Measurements from ENCODE around the gene NFIC.

NFIC gene

GRCh38 chr19:3471954-3472655, 105.7 kb downstream of the NFIC start:
- no peak for DNase-seq

GRCh38 chr19:3474010-3474409, 107.6 kb downstream of the NFIC start:
- no peak for DNase-seq

DNA sequence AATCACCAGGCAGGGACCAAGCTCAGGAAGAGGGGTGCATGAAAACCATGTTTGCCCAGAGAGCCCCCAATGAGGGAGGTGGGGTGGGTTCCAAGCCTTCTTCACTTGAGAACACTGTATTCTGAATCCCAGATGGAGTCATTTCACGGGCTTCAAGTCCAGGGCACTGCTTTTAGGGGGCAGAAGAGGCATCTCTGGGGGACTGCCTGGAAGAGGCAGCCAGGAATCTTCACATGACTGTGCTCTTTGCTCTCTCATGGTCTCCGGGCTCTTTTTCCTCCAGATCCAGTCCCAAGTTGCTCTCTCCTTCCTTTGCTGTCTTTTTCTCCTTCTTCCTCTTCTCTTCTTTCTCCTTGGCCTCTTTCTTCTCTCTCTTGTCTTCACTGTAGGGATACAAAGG, 108.2 kb downstream of the NFIC start:
- DNase-seq: no peak

DNA sequence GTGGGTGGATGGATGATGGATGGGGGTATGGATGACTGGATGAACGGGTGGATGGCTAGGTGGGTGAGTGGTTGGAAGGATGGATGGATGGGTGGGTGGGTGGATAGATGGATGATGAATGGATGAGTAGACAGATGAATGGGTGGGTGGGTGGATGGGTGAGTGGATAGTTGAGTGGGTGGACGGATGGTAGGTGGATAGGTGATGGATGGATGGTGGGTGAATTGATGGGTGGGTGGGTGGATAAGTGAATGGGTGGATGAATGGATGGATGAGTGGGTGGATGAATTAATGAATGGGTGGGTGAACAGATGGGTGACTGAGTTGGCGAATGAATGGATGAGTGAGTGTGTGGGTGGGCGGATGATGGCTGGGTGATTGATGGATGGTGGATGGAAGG, 109.1 kb downstream of the NFIC start:
- no peak for DNase-seq

GRCh38 chr19:3476830-3477229, 110.4 kb downstream of the NFIC start:
- no peak for DNase-seq

DNA sequence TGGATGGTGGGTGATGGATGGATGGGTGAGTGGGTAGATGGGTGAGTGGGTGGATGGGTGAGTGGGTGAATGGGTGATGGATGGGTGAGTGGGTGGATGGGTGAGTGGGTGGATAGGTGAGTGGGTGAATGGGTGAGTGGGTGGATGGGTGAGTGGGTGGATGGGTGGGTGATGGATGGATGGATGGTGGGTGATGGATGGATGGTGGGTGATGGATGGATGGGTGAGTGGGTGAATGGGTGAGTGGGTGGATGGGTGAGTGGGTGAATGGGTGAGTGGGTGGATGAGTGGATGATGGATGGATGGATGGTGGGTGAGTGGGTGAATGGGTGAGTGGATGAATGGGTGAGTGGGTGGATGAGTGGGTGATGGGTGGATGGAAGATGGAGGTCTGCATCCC, 111.1 kb downstream of the NFIC start:
- no peak for DNase-seq

DNA sequence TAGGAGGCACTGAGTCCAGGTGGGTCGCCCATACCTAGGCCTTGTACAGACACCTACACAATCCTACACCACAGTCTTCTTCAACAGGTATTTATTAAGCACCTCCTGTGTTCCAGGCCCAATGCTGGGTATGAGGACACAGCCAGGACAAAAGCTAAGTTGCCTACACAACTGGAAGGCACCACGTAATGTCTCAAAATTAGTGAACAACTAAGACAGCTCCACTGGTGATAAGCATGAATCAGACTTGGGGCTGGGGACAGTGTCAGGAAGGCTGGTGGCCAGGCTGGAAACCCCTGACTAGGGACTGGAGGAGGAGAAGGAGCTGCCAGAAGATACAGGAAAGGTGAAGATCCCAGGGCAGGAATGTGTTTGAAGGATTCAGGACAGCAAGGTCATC, 111.6 kb downstream of the NFIC start:
- DNase-seq: no peak

DNA sequence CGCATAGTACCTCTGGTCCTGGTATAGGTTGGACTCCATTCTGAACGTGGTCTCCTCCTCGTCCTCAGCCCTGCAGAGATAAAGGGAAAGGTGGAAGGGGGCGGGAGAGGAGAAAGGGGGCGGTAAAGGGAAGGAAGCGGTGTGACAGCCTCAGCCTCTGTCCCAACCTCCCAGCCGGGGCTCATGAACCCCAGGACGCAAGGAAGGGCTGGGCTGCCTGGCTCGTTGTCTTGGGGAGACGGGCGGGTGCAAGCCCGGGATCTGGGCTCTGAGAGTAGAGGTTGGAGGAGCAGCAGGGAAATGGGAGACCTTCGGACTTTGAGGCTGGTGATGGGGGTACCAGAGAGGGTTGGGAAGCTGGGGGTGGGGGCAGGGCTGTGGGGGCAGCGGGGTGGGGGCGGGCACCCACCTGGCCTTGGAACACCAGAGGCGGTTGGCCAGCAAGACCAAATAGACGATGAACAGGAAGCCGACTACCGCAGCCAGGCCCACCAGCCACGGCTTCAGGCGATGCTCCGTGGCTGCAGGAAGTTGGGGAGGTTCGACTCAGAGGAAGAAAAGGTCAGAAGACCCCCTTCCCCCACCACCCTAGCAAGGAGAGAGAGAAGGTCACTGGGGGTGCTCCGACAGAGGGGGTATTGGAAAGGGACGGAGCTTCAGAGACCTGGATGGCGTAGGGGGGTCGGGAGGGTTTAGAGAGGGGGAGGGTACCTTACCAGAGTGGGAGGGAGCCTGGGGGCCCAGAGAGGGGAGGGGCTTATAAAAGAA, 112.2 kb downstream of the NFIC start:
- DNase-seq: no peak

DNA sequence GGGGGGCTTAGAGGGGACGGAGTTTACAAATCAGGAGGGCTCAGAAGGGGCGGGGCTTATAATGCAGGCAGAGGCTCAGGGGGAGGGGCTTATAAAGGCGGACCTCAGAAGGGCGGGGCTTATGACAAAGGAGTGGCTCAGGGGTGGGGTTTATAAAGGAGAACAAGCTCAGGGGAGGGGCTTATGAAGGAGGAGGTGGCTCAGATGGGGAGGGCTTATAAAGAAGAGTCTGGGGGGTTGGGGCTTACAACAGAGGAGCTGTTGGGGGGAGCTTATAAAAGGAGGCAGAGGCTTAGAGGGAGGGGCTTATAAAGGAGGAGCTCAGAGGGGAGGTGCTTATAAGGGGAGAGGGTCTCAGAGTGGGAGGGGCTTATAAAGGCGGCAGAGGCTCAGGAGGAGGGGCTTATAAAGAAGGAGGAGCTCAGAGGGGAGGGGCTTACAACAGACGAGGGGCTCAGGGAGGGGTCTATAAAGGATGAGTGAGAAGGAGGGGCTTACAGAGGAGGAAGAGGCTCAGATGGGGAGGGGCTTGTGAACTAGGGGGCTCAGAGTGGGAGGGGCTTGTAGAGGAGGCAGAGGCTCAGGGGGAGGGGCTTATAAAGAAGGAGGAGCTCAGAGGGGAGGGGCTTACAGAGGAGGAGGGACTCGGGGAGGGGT, 112.9 kb downstream of the NFIC start:
- DNase-seq: no peak

- no peak for DNase-seq
Measured at GRCh38 chr19:3479834-3480215, 113.4 kb downstream of the NFIC start.

DNA sequence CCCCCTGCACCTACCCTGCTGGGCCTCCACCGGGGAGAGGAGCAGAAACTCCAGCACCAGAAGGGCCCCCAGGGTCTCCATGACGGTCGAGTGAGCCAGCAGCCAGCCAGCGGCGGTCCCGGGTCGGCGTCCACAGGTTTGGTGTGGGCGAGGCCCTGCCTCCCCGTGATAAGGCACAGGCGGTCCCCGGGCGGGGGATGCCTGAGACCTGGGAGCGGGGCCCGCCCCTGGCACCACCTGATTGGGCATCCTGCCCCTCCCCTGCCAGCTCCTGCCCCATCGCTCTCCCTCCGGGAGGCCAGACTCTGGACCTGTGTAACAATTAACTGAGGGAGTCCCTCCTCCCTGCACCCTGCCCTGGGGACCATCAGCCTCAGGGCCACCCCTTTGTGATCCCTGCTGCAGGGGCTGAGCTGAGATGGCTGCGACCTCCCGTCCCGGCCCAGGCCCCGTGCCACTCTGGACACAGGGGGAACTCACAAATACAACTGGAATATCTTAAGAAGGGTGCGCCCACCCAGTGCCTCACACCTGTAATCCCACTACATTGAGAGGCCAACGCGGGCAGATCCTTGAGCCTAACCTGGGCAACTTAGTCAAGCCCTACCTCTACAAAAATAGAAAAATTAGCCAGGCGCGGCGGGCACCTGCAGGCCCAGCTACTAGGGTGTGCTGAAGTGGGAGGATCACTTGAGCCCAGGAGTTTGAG, 114.2 kb downstream of the NFIC start, which contains the start of gene SMIM24:
Gene SMIM24, minus strand, starts transcription at position 143 of the 709 bp plus-strand sequence. Its CDS starts 62 bp downstream, at position 81.
- DNase-seq: no peak

DNA sequence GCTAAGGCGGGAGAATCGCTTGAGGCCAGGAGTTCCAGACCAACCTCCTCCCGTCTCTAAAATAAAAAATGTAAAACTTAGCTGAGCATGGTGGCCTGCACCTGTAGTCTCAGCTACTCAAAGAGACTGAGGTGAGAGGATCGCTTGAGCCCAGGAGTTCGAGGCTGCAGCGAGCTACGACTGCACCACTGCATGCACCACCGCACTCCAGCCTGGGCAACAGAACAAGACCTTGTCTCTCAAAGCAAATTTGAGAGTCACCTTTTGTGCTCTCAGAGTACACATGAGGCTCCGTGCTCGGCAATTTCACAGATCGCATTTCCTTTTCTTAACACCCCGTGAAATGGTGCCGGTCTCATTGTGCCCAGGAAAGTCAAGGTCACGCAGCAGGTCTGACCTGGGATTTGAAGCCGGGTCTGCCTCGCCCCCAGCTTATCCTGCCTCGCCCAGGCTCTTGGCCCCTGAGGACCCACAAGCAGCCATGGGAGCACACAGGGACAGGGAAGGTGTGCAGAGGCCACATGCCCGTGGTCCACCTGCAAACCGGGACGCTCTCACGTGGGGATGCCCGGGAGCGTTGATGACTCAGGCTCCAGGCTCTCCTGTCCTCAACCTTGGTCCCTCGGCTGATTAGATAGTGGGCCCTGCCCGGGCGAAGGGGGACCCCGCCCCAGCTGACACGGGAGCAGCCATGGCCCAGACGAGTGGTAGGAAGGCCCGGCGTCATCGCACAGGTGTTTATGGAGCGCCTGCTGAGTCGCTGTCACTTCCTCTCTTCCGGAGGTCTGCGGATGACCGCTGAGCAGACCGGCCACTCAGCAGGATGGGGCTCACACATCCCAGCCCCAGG, 115.1 kb downstream of the NFIC start:
- no peak for DNase-seq

- DNase-seq: no peak
Measured at GRCh38 chr19:3482507-3483225, 116.3 kb downstream of the NFIC start.

DNA sequence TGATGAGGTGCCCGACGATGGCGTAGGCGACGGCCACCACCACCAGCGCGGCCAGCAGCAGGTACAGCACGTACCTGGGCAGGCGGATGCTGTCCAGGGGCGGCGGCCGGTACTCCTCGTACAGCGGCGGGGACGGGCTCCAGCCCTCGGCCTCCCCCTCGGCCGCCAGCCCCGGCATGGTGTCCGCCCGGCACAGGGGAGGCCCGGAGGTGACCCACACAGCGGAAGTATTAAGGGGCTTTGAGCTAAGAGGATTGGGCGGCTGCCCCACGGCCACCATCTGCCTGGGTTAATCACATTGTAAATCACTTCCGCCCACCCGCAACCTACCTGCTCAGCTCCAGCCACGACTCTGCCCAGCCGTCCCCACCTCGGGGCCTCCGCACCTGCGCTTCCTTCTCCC, 116.8 kb downstream of the NFIC start, which contains the start of gene SMIM44:
Gene SMIM44, minus strand, starts transcription at position 216 of the 403 bp plus-strand sequence. Its CDS starts 38 bp downstream, at position 178.
- no peak for DNase-seq

GRCh38 chr19:3491396-3492119, 125.2 kb downstream of the NFIC start:
- DNase-seq: no peak

GRCh38 chr19:3492131-3492839, 125.9 kb downstream of the NFIC start:
- no peak for DNase-seq

- no peak for DNase-seq
Measured at GRCh38 chr19:3492919-3493318, 126.5 kb downstream of the NFIC start.

DNA sequence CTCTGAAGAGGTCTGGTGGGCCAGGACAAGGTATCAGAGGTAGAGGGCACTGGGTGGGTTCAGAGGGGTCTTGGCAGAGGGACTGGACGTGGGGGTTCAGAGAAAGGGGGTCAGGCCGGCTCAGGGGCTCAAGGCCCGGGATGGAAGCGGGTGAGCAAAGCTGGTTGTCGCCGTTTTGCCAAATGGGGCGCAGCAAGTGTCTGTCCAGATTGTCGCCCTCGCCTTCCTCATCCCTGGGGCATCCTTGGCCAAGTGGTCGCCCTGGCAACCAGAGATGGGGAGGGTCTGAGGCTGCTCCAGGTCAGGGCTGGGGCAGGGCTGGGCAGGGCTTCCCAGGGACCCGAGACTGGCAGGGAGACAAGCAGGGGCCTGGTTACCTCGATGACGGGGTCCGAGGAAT, 127.3 kb downstream of the NFIC start:
- DNase-seq: no peak

DNA sequence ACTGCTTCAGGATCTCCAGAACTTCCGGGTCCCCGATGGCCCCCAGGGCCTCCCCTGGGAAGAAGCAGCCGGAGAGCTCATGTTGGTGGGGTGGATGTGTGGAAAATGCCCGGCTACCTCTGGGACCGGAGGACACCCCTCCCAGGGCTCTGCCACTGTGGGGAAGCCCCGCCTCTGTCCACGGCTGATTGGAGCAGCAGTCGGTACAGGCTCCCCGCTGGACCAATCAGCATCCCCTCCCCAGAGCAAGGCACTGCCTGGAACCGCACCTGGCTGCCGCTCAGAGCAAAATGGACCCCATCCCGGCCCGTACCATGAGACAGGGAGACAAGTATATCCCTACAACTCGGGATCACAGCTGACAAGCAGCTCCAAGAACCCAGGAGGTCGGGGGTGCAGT, 127.7 kb downstream of the NFIC start:
- DNase-seq: no peak

DNA sequence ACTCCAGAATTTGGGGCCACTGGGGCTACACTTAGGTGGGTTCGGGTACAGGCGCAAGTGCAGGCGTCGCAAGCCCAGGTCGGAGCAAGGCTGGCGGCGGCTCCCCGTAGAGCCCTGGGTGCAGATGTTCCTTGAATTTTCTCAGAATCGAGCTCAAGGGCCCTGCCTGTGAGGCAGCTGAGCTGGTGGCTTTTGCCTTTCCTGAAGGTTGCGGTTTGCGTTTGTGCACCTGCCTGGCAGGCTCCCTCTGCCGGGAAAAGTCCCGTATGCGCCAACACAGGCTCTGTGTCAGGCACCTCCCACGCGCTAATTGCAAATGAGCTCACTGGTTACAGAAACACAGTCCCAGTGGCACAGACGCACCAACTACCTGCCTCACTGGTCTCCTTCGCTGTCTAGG, 128.2 kb downstream of the NFIC start:
- no peak for DNase-seq
